Measurements from ENCODE around the gene RASL10A.

Gene RASL10A

GRCh38 chr22:29340566-29340965 lies 25.1 kb upstream of the RASL10A start:
- no peak for DNase-seq (ENCODE audit: low read depth)
- TF ChIP-seq, protein P1, sequence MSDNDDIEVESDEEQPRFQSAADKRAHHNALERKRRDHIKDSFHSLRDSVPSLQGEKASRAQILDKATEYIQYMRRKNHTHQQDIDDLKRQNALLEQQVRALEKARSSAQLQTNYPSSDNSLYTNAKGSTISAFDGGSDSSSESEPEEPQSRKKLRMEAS (IDR thresholded peaks at IDR 0.05; ENCODE audit: low read depth, low read length): no peak
- TF ChIP-seq POLR2A (IDR thresholded peaks at IDR 0.05; ENCODE audit: extremely low read depth, insufficient read length): no peak
- TF ChIP-seq, protein P2, sequence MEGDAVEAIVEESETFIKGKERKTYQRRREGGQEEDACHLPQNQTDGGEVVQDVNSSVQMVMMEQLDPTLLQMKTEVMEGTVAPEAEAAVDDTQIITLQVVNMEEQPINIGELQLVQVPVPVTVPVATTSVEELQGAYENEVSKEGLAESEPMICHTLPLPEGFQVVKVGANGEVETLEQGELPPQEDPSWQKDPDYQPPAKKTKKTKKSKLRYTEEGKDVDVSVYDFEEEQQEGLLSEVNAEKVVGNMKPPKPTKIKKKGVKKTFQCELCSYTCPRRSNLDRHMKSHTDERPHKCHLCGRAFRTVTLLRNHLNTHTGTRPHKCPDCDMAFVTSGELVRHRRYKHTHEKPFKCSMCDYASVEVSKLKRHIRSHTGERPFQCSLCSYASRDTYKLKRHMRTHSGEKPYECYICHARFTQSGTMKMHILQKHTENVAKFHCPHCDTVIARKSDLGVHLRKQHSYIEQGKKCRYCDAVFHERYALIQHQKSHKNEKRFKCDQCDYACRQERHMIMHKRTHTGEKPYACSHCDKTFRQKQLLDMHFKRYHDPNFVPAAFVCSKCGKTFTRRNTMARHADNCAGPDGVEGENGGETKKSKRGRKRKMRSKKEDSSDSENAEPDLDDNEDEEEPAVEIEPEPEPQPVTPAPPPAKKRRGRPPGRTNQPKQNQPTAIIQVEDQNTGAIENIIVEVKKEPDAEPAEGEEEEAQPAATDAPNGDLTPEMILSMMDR (IDR thresholded peaks at IDR 0.05; ENCODE audit: low read depth, low read length): no peak
- no peak for TF ChIP-seq MYC (IDR thresholded peaks at IDR 0.05; ENCODE audit: low read depth, low read length)
- no peak overlapping the region for H3K4me3 ChIP-seq (ENCODE audit: low read depth, low read length)

DNA sequence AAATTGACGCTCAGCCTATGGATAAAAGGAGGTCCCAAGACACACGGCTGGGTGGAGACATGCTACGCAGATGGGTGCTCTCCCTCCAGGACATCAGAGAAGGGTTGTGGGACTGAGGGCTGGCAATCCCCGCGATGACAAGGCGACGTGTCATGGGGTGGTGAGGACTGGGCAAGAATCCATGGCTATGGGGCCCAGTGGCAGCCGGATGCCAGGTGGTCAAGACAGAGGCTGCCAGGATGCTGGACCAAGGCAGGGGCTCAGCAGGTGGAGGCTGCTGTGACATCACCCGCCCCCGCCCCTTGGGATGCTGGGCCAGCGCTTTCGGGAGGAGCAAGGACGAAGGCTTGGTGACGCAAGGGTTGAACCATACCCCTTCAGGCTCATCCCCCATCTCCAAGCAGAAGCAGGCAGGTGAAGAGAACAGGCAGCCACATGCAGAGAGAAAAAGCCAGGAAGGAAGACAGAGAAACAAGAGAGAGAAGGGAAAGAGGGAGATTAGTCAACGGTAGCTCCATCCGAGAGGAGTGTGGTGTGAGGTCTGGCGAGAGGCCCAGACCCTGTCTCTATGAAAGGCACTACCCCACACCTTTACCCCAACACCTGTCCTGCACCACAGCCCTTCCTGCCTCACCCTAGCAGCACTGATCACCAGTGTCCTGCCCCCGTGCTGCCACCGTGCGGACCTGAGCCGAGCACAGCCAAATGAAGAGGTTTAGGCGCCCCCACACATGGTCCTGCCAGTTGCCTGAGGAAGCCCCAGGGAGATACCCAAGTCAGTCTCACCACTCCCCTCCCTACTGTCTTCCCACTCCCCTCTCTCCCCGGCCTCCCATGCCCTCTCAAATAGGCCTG lies 24.1 kb upstream of the RASL10A start:
- no peak for DNase-seq (ENCODE audit: low read depth)
- no peak overlapping the region for H3K4me3 ChIP-seq (ENCODE audit: low read depth, low read length)
- TF ChIP-seq, protein P2 (IDR thresholded peaks at IDR 0.05; ENCODE audit: low read depth, low read length): no peak
- TF ChIP-seq, protein P1 (IDR thresholded peaks at IDR 0.05; ENCODE audit: low read depth, low read length): no peak
- TF ChIP-seq POLR2A (IDR thresholded peaks at IDR 0.05; ENCODE audit: extremely low read depth, insufficient read length) (no peak), MYC (IDR thresholded peaks at IDR 0.05; ENCODE audit: low read depth, low read length) (no peak)

DNA sequence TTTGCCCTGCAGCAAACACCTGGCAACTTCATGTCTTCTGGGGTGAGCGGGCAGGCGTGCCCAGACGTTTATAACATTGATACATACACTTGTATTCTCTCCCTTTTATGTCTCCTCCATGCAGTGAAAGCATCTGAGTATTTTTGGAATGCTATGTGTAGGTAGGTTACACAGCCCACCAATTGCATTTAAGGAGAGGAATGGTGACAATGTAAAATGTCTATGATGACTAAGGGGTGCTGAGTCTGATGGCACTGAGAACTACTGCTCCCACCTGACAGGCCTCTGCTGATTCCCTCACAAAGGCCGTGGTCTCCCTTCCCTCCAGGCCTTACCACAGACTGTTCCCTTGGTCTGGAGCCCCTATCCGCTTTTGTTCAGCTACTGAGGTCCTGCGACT lies 22.9 kb upstream of the RASL10A start:
- DNase-seq (ENCODE audit: low read depth): no peak
- TF ChIP-seq MYC (IDR thresholded peaks at IDR 0.05; ENCODE audit: low read depth, low read length) (no peak), POLR2A (IDR thresholded peaks at IDR 0.05; ENCODE audit: extremely low read depth, insufficient read length) (no peak)
- TF ChIP-seq, protein P1 (IDR thresholded peaks at IDR 0.05; ENCODE audit: low read depth, low read length): no peak
- H3K4me3 ChIP-seq (ENCODE audit: low read depth, low read length): no peak overlapping the region

GRCh38 chr22:29337631-29338284 lies 22.3 kb upstream of the RASL10A start:
- H3K4me3 ChIP-seq (ENCODE audit: low read depth, low read length): no peak overlapping the region
- no peak for DNase-seq (ENCODE audit: low read depth)
- TF ChIP-seq POLR2A (IDR thresholded peaks at IDR 0.05; ENCODE audit: extremely low read depth, insufficient read length): no peak
- no peak for TF ChIP-seq MYC (IDR thresholded peaks at IDR 0.05; ENCODE audit: low read depth, low read length)
- TF ChIP-seq, protein P2 (IDR thresholded peaks at IDR 0.05; ENCODE audit: low read depth, low read length): no peak
- TF ChIP-seq, protein P1 (IDR thresholded peaks at IDR 0.05; ENCODE audit: low read depth, low read length): no peak

DNA sequence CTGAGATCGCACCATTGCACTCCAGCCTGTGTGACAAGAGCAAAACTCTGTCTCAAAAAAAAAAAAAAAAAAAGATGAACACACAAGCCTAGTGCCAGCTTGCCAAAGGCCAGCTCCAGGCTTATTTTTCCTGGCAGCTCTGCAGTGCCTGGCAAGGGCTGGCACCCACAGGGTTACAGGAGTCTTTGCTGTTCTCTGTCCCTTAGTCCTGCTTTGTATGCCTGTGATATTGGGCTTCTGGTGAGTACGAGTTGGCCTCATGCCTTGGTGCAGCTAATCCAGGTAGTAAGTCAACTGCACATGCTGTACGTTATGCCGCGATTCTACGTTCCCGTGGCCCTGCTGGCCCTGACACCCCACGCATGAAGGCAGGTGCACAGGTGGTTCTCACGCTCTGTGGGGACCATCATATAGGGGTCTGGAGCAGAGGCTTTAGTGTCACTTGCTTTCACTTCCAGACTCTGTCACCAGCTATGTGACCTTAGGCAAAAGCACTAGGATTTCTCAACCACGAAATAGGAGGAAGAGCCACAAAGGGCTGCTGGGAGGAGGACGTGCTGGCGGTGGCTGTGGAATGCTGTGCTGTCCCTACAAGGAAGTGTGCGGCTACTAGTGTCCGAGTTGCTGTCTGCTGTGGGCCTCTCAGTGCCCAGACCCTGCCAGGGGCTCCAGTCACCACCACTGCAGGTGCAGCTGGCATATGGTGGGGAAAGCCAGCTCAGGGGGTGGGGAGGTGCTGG lies 21.4 kb upstream of the RASL10A start:
- TF ChIP-seq POLR2A (IDR thresholded peaks at IDR 0.05; ENCODE audit: extremely low read depth, insufficient read length) (no peak), MYC (IDR thresholded peaks at IDR 0.05; ENCODE audit: low read depth, low read length) (no peak)
- TF ChIP-seq, protein P1 (IDR thresholded peaks at IDR 0.05; ENCODE audit: low read depth, low read length): no peak
- TF ChIP-seq, protein P2 (IDR thresholded peaks at IDR 0.05; ENCODE audit: low read depth, low read length): no peak
- no peak overlapping the region for H3K4me3 ChIP-seq (ENCODE audit: low read depth, low read length)
- DNase-seq (ENCODE audit: low read depth): no peak
